Fibroblast of lung (primary cell): ENCODE measurements around the gene PDE4B. TPM values are rescaled to one million over a fixed set of nuclear protein-coding genes. Genes with fewer than 3 reads are reported as not detected.
A peak's percentile ranks its signal among the peaks of the same experiment; 100 is the strongest.

Experiments used
- DNase-seq, 2 donors: peaks; one replicate each; pipeline versions ENCODE4 v3.0.0 to v3.0.0-alpha.2; 2010; ENCODE audit warnings: low read depth in 2 of 2
- H2AFZ ChIP-seq: 2 replicates; pipeline ENCODE4 v1.5.1; 2012; ENCODE audit warnings: low read length, control low read depth, inconsistent platforms
- H3K27ac ChIP-seq: 2 replicates; pipeline ENCODE4 v1.5.1; 2011; ENCODE audit warnings: low read length, control low read depth; ENCODE audit not compliant: insufficient read depth
- H3K27me3 ChIP-seq: 2 replicates; pipeline ENCODE4 v1.5.1; 2011; ENCODE audit warnings: mild to moderate bottlenecking, low read length; ENCODE audit not compliant: control insufficient read depth, insufficient read depth
- H3K36me3 ChIP-seq: 2 replicates; pipeline ENCODE4 v1.5.1; 2011; ENCODE audit warnings: low read length; ENCODE audit not compliant: control insufficient read depth, insufficient read depth
- H3K4me1 ChIP-seq: 2 replicates; pipeline ENCODE4 v1.5.1; 2011; ENCODE audit warnings: low read length; ENCODE audit not compliant: control insufficient read depth, insufficient read depth; ENCODE audit errors: extremely low read depth
- H3K4me2 ChIP-seq: 2 replicates; pipeline ENCODE4 v1.5.1; 2011; ENCODE audit warnings: low read length, control low read depth; ENCODE audit not compliant: insufficient read depth; ENCODE audit errors: extremely low read depth
- H3K4me3 ChIP-seq, 4 experiments: fragments of 200-600 bp in 1 of 4; sonication (generic) in 1 of 4; replicated peaks in 1 of 4; 2 replicates each; pipeline ENCODE4 v1.5.1; 2011 to 2016; ENCODE audit warnings: low read length in 4 of 4, low read depth in 3 of 4, mild to moderate bottlenecking in 3 of 4, control low read depth in 2 of 4, inconsistent platforms in 1 of 4, mixed read lengths in 1 of 4; ENCODE audit not compliant: insufficient read depth in 1 of 4; ENCODE audit errors: control extremely low read depth in 1 of 4
- H3K79me2 ChIP-seq: 2 replicates; pipeline ENCODE4 v1.5.1; 2012; ENCODE audit warnings: mild to moderate bottlenecking, low read length, inconsistent platforms; ENCODE audit not compliant: control insufficient read depth, insufficient read depth
- H3K9ac ChIP-seq: 2 replicates; pipeline ENCODE4 v1.5.1; 2011; ENCODE audit warnings: mild to moderate bottlenecking, low read length, control low read depth; ENCODE audit not compliant: insufficient read depth
- H3K9me3 ChIP-seq: 2 replicates; pipeline ENCODE4 v1.5.1; 2012; ENCODE audit warnings: low read depth, low read length; ENCODE audit not compliant: control insufficient read depth, insufficient read depth
- H4K20me1 ChIP-seq: 2 replicates; pipeline ENCODE4 v1.5.1; 2011; ENCODE audit warnings: low read length; ENCODE audit not compliant: control insufficient read depth, insufficient read depth; ENCODE audit errors: extremely low read depth
- CTCF ChIP-seq, 2 donors: IDR thresholded peaks in 1 of 2; conservative IDR thresholded peaks in 1 of 2; 1 replicate in 1 of 2; 2 replicates in 1 of 2; pipeline ENCODE4 v1.5.1; 2011 to 2012; ENCODE audit warnings: low read length in 2 of 2, control low read depth in 1 of 2, inconsistent platforms in 1 of 2, low read depth in 1 of 2, mild to moderate bottlenecking in 1 of 2
- EZH2 ChIP-seq: IDR thresholded peaks from 2 replicates; pipeline ENCODE4 v1.5.1; 2012; ENCODE audit warnings: low read length, control low read depth, mild to moderate bottlenecking; ENCODE audit errors: missing control alignments
- polyA plus RNA-seq, 2 donors: library from polyadenylated mRNA; depleted of rRNA in 1 of 2; stranded (reverse) in 1 of 2; unstranded in 1 of 2; fragments of >200 nt; gene quantifications; 2 replicates each; pipeline ENCODE4 v1.2.1, GENCODE V29; 2011 to 2012; ENCODE audit warnings: missing spikeins in 1 of 2
- total RNA-seq: library from RNA; depleted of rRNA; stranded (reverse); fragments of >200 nt; gene quantifications from 2 replicates; pipeline ENCODE4 v1.2.1, GENCODE V29; 2014

The PDE4B gene
- total and polyA plus RNA-seq, 2 donors (not counting 1 experiment from before 2014, with no cell fraction given), result 3.7 to 19.8 TPM

- Histone ChIP-seq H3K79me2 (no peaks in the 10 kb centered on the region), H3K4me1 (no peaks in the 10 kb centered on the region), H3K9me3 (no peaks in the 10 kb centered on the region), H3K27me3 (no peaks in the 10 kb centered on the region), H3K4me3 (no peak overlapping the region), H3K9ac (no peak overlapping the region), H3K36me3 (no peaks in the 10 kb centered on the region), H3K4me2 (no peak overlapping the region), H3K27ac (no peak overlapping the region), H4K20me1 (no peaks in the 10 kb centered on the region), H2AFZ (no peak overlapping the region)
- TF ChIP-seq EZH2, result no peak
- no peak for TF ChIP-seq CTCF (conservative IDR thresholded peaks at IDR 0.05 in 1 of 2, IDR thresholded peaks at IDR 0.05 in 1 of 2; ENCODE audit: low read depth in 1 of 2, low read length in 2 of 2)
- peak in 1 of 2 donors; percentile 76 for DNase-seq
These were observed 469.7 kb downstream of the PDE4B start for GRCh38 chr1:66262208-66262963.

GRCh38 chr1:66265268-66265667 lies 472.6 kb downstream of the PDE4B start:
- TF ChIP-seq EZH2, result no peak
- TF ChIP-seq CTCF (conservative IDR thresholded peaks at IDR 0.05 in 1 of 2, IDR thresholded peaks at IDR 0.05 in 1 of 2; ENCODE audit: low read depth in 1 of 2, low read length in 2 of 2), result no peak
- no peak overlapping the region for H2AFZ ChIP-seq
- no peaks in the 10 kb centered on the region for H3K79me2 ChIP-seq
- H3K27me3 ChIP-seq, result no peaks in the 10 kb centered on the region
- no peak overlapping the region for H3K27ac ChIP-seq
- H3K36me3 ChIP-seq, result no peaks in the 10 kb centered on the region
- no peaks in the 10 kb centered on the region for H3K9me3 ChIP-seq
- no peak overlapping the region for H3K9ac ChIP-seq
- no peaks in the 10 kb centered on the region for H3K4me1 ChIP-seq
- H4K20me1 ChIP-seq, result no peaks in the 10 kb centered on the region
- DNase-seq, result no peak
- no peak overlapping the region for H3K4me3 ChIP-seq
- H3K4me2 ChIP-seq, result no peak overlapping the region

- Histone ChIP-seq H3K4me1 (no peaks in the 10 kb centered on the region), H3K27me3 (no peaks in the 10 kb centered on the region), H4K20me1 (no peaks in the 10 kb centered on the region), H3K27ac (no peak overlapping the region), H3K4me3 (no peak overlapping the region), H3K4me2 (no peak overlapping the region), H3K79me2 (no peaks in the 10 kb centered on the region), H3K9me3 (no peaks in the 10 kb centered on the region), H3K9ac (no peak overlapping the region), H2AFZ (no peak overlapping the region), H3K36me3 (no peaks in the 10 kb centered on the region)
- DNase-seq, result no peak
- TF ChIP-seq CTCF (conservative IDR thresholded peaks at IDR 0.05 in 1 of 2, IDR thresholded peaks at IDR 0.05 in 1 of 2; ENCODE audit: low read depth in 1 of 2, low read length in 2 of 2) (no peak), EZH2 (no peak)
These were observed 473.1 kb downstream of the PDE4B start for GRCh38 chr1:66265796-66266195.
